Colonic mucosa (tissue), 4 donors: ENCODE results near the gene TBL3. TPM values are rescaled to one million over a fixed set of nuclear protein-coding genes. Genes with fewer than 3 reads are reported as not detected.
A peak's percentile ranks its signal among the peaks of the same experiment; 100 is the strongest.

Experiments
- DNase-seq: peaks from one replicate; pipeline ENCODE4 v3.0.0-alpha.2; 2020
- H3K27ac ChIP-seq: fragments of 200-600 bp; one replicate; pipeline ENCODE4 v1.8.0; 2021
- H3K27me3 ChIP-seq: fragments of 200-600 bp; one replicate; pipeline ENCODE4 v1.8.0; 2021
- H3K36me3 ChIP-seq: fragments of 200-600 bp; one replicate; pipeline ENCODE4 v1.8.0; 2021
- H3K4me1 ChIP-seq: fragments of 200-600 bp; one replicate; pipeline ENCODE4 v1.8.0; 2021; ENCODE audit warnings: mild to moderate bottlenecking
- H3K4me3 ChIP-seq: fragments of 200-600 bp; one replicate; pipeline ENCODE4 v1.8.0; 2021
- H3K9ac ChIP-seq, 2 donors: one replicate each; pipeline ENCODE4 v1.7.0; 2013; ENCODE audit warnings: control low read depth in 2 of 2, low read depth in 2 of 2, low read length in 2 of 2
- H3K9me3 ChIP-seq: fragments of 200-600 bp; one replicate; pipeline ENCODE4 v1.8.0; 2021
- CTCF ChIP-seq: fragments of 200-600 bp; IDR thresholded peaks from one replicate; pipeline ENCODE4 v1.8.0; 2022; ENCODE audit warnings: antibody characterized with exemption, mild to moderate bottlenecking
- intact Hi-C: fragments of 100-400 bp; cut with DNase I; formaldehyde crosslinking; loops from one replicate; pipeline ENCODE4 v1.14.1; 2022
- total RNA-seq, 2 donors: library from RNA; stranded (reverse); fragmentation: NEBNext Ultra II Directional in 1 of 2; extraction: Animal tissue kit (Norgen Biotek cat#: 25700) in 1 of 2; gene quantifications; one replicate each; pipeline ENCODE4 v1.2.1, GENCODE V29; 2021
- donor health status: healthy.
- donor health status: DM: no; HTN: no; CAD: no.
- donor health status: DM: no; HTN: no; CAD: no.

The TBL3 gene
- total RNA-seq, 2 donors from 2014 or later = 19.4 to 43.1 TPM

- H3K9me3 ChIP-seq = no peaks in the 10 kb centered on the region
- H3K36me3 ChIP-seq = peaks cover 5% of the 10 kb centered on the region
- H3K9ac ChIP-seq = peak within 1 kb of the TSS; percentile 70 to 71
- peak; percentile 31 for TF ChIP-seq CTCF
- peaks cover 23% of the 10 kb centered on the region for H3K4me1 ChIP-seq
- peaks cover 10% of the 10 kb centered on the region for H3K27me3 ChIP-seq
- peak; percentile 92 for DNase-seq
- H3K4me3 ChIP-seq = peak within 1 kb of the TSS; percentile 87
- intact Hi-C loops = no loop called here
- H3K27ac ChIP-seq = peak within 1 kb of the TSS; percentile 93
These were observed 11.9 kb downstream of the TBL3 start, which contains the start of gene GFER for GRCh38 chr16:1983544-1984346. GFER (plus strand) TSS chr16:1984193; CDS start chr16:1984219, 26 bp downstream.

- intact Hi-C loops = no loop called here
- peak overlapping the region; percentile 63 to 70 for H3K9ac ChIP-seq
- DNase-seq = peak; percentile 65
- peaks cover 26% of the 10 kb centered on the region for H3K4me1 ChIP-seq
- peak overlapping the region; percentile 87 for H3K4me3 ChIP-seq
- TF ChIP-seq CTCF = no peak
- H3K27ac ChIP-seq = peak overlapping the region; percentile 93
- H3K9me3 ChIP-seq = no peaks in the 10 kb centered on the region
- peaks cover 18% of the 10 kb centered on the region for H3K27me3 ChIP-seq
- H3K36me3 ChIP-seq = peaks cover 5% of the 10 kb centered on the region
These were observed 12.7 kb downstream of the TBL3 start for GRCh38 chr16:1984347-1985225.

- Histone ChIP-seq H3K9ac (peak overlapping the region; percentile 56 to 63), H3K36me3 (peaks cover 5% of the 10 kb centered on the region), H3K9me3 (no peaks in the 10 kb centered on the region), H3K4me3 (peak overlapping the region; percentile 87), H3K4me1 (peaks cover 28% of the 10 kb centered on the region), H3K27me3 (peaks cover 17% of the 10 kb centered on the region), H3K27ac (peak overlapping the region; percentile 93)
- DNase-seq = peak; percentile 81
- TF ChIP-seq CTCF = no peak
- intact Hi-C loops = no loop called here
These were observed 13.8 kb downstream of the TBL3 start for GRCh38 chr16:1985466-1986150.

- no peak for DNase-seq
- intact Hi-C loops = no loop called here
- TF ChIP-seq CTCF = no peak
These were observed 15.3 kb downstream of the TBL3 start for GRCh38 chr16:1987198-1987597.

More at GRCh38 chr16:1987198-1987597, 15.3 kb downstream of the TBL3 start:
- Histone ChIP-seq H3K36me3 (peaks cover 5% of the 10 kb centered on the region), H3K4me1 (peaks cover 39% of the 10 kb centered on the region), H3K4me3 (no peak overlapping the region), H3K27me3 (peaks cover 23% of the 10 kb centered on the region), H3K27ac (no peak overlapping the region), H3K9me3 (no peaks in the 10 kb centered on the region), H3K9ac (no peak overlapping the region)
